Uterus (tissue), 4 donors: ENCODE data around the gene MRPL49. TPM values are rescaled to one million over a fixed set of nuclear protein-coding genes. Genes with fewer than 3 reads are reported as not detected.

Experiments used
- DNase-seq, 2 donors: peaks; one replicate each; pipeline ENCODE4 v3.0.0-alpha.2; 2019 to 2020
- H3K27ac ChIP-seq, 2 donors: fragments of 200-600 bp; sonication (generic); 1 replicate in 1 of 2; 2 replicates in 1 of 2; pipeline ENCODE4 v1.5.1; 2016 to 2018
- H3K27me3 ChIP-seq, 2 donors: fragments of 200-600 bp; sonication (generic); one replicate each; pipeline ENCODE4 v1.5.1; 2018 to 2019; ENCODE audit warnings: control low read depth in 1 of 2
- H3K36me3 ChIP-seq, 2 donors: fragments of 200-600 bp; sonication (generic); one replicate each; pipeline ENCODE4 v1.5.1; 2019; ENCODE audit warnings: control low read depth in 1 of 2
- H3K4me1 ChIP-seq, 2 donors: fragments of 200-600 bp; sonication (generic); one replicate each; pipeline ENCODE4 v1.5.1; 2018 to 2019; ENCODE audit warnings: control low read depth in 1 of 2
- H3K4me3 ChIP-seq, 2 donors: fragments of 200-600 bp; sonication (generic); 1 replicate in 1 of 2; 2 replicates in 1 of 2; pipeline ENCODE4 v1.5.1; 2018 to 2019; ENCODE audit warnings: mild to moderate bottlenecking in 1 of 2
- H3K9me3 ChIP-seq, 2 donors: fragments of 200-600 bp; sonication (generic); one replicate each; pipeline ENCODE4 v1.5.1; 2019; ENCODE audit warnings: control low read depth in 1 of 2
- POLR2A ChIP-seq, 2 donors: fragments of 450-650 bp; IDR thresholded peaks; one replicate each; pipeline ENCODE4 v1.6.1; 2016; ENCODE audit warnings: antibody characterized with exemption in 2 of 2, mild to moderate bottlenecking in 1 of 2, moderate library complexity in 1 of 2
- intact Hi-C: fragments of 100-400 bp; cut with DNase I; formaldehyde crosslinking; loops from one replicate; pipeline ENCODE4 v1.15.1; 2023; ENCODE audit warnings: low total_unique reads
- total RNA-seq, 4 donors: library from RNA; depleted of rRNA in 3 of 4; stranded (reverse); fragments of >200 nt in 3 of 4; gene quantifications; one replicate each; pipeline versions ENCODE4 v1.1.0 to v1.2.4, GENCODE V29; 2014 to 2023
- TF ChIP-seq, protein P1 (sequence below), 4 experiments: fragments of 200-600 bp in 2 of 4; fragments of 450-650 bp in 2 of 4; sonication (generic) in 2 of 4; IDR thresholded peaks; one replicate each; pipeline ENCODE4 v1.5.1; 2016 to 2019; ENCODE audit warnings: antibody characterized with exemption in 4 of 4, mild to moderate bottlenecking in 2 of 4, moderate library complexity in 1 of 4
- donor health status: DM: yes; HTN: yes; CAD: no.

Gene MRPL49
- total RNA-seq, 4 donors from 2014 or later, result 27.6 to 69.2 (median 57.8) TPM

DNA sequence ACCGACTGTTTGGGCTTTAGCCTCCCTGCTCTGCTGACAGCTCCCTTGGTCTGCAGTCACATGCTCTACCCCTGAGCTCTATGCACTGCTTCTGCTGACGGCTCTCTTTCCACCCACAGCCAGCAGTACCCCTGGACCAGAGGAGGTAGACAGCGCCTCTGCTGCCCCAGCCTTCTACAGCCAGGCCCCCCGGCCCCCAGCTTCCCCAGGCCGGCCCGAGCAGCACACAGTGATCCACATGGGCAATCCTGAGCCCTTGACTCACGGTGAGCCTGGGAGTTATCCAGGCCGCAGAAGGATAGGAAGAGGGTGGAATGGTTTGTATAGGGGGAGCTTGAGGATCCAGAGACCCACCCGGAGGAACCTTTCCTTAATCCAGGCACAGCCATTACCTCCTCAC, 35.3 kb upstream of the MRPL49 start:
- DNase-seq, result no peak
- Histone ChIP-seq H3K4me1 (peaks cover 0 to 6% of the 10 kb centered on the region in 2 donors), H3K9me3 (no peaks in the 10 kb centered on the region), H3K27ac (no peak overlapping the region), H3K4me3 (no peak overlapping the region), H3K27me3 (no peaks in the 10 kb centered on the region), H3K36me3 (no peaks in the 10 kb centered on the region)
- intact Hi-C loops, result no loop called here
- TF ChIP-seq, protein P1, sequence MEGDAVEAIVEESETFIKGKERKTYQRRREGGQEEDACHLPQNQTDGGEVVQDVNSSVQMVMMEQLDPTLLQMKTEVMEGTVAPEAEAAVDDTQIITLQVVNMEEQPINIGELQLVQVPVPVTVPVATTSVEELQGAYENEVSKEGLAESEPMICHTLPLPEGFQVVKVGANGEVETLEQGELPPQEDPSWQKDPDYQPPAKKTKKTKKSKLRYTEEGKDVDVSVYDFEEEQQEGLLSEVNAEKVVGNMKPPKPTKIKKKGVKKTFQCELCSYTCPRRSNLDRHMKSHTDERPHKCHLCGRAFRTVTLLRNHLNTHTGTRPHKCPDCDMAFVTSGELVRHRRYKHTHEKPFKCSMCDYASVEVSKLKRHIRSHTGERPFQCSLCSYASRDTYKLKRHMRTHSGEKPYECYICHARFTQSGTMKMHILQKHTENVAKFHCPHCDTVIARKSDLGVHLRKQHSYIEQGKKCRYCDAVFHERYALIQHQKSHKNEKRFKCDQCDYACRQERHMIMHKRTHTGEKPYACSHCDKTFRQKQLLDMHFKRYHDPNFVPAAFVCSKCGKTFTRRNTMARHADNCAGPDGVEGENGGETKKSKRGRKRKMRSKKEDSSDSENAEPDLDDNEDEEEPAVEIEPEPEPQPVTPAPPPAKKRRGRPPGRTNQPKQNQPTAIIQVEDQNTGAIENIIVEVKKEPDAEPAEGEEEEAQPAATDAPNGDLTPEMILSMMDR (IDR thresholded peaks at IDR 0.05), result no peak
- no peak for TF ChIP-seq POLR2A (IDR thresholded peaks at IDR 0.05)

DNA sequence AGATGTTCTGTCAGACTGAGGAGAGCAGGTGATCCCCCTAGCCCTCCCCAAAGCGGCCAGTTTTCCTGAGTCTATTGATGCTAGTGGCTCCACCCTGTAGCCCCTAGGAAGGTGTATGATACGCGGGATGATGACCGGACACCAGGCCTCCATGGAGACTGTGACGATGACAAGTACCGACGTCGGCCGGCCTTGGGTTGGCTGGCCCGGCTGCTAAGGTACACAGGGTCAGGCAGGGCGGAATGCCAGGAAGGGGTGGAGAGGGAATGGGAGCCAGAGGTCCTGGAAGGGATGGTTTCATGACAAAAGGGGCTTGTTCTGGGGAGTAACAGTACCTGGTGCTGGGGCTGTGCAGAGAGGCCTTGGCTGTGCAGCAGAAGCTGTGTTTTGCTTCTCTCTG, 34.9 kb upstream of the MRPL49 start:
- Histone ChIP-seq H3K36me3 (no peaks in the 10 kb centered on the region), H3K27me3 (no peaks in the 10 kb centered on the region), H3K27ac (no peak overlapping the region), H3K4me3 (no peak overlapping the region), H3K9me3 (no peaks in the 10 kb centered on the region), H3K4me1 (peaks cover 0 to 6% of the 10 kb centered on the region in 2 donors)
- DNase-seq, result no peak
- intact Hi-C loops, result no loop called here
- TF ChIP-seq, protein P1 (IDR thresholded peaks at IDR 0.05), result no peak
- TF ChIP-seq POLR2A (IDR thresholded peaks at IDR 0.05), result no peak

DNA sequence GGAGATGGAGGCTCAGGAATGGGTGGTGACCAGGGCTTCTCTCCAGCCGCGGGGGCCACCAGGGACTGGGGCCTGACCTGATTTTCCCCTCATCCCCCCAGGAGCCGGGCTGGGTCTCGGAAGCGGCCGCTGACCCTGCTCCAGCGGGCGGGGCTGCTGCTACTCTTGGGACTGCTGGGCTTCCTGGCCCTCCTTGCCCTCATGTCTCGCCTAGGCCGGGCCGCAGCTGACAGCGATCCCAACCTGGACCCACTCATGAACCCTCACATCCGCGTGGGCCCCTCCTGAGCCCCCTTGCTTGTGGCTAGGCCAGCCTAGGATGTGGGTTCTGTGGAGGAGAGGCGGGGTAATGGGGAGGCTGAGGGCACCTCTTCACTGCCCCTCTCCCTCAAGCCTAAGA, 34.3 kb upstream of the MRPL49 start:
- Histone ChIP-seq H3K4me1 (peaks cover 0 to 6% of the 10 kb centered on the region in 2 donors), H3K36me3 (no peaks in the 10 kb centered on the region), H3K4me3 (no peak overlapping the region), H3K9me3 (no peaks in the 10 kb centered on the region), H3K27ac (no peak overlapping the region), H3K27me3 (no peaks in the 10 kb centered on the region)
- TF ChIP-seq, protein P1 (IDR thresholded peaks at IDR 0.05), result no peak
- TF ChIP-seq POLR2A (IDR thresholded peaks at IDR 0.05), result no peak
- DNase-seq, result no peak
- intact Hi-C loops, result no loop called here

DNA sequence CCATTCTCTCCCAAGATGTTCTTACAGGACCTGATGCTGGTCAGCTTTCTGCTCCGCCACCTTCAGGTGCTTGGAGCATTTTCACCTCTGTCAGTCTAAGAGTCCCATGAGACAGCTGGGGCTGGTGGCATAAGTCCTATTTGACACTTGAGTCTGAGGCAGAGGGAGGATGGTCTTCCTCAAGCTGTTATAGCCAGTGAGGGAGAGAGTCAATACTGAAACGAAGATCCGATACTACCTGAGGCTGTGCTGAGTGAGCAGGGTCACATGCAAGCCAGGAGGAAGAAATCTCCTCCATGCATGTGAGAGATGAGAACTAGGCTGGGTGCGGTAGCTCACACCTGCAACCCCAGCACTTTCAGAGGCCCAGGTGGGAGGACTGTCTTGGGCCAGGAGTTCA, 32.5 kb upstream of the MRPL49 start:
- no peak overlapping the region for H3K27ac ChIP-seq
- no peak for DNase-seq
- no peak overlapping the region for H3K4me3 ChIP-seq
- H3K9me3 ChIP-seq, result no peaks in the 10 kb centered on the region
- no peaks in the 10 kb centered on the region for H3K36me3 ChIP-seq
- peaks cover 0 to 4% of the 10 kb centered on the region in 2 donors for H3K4me1 ChIP-seq
- no peaks in the 10 kb centered on the region for H3K27me3 ChIP-seq
- intact Hi-C loops, result no loop called here
- TF ChIP-seq, protein P1 (IDR thresholded peaks at IDR 0.05), result no peak
- TF ChIP-seq POLR2A (IDR thresholded peaks at IDR 0.05), result no peak

DNA sequence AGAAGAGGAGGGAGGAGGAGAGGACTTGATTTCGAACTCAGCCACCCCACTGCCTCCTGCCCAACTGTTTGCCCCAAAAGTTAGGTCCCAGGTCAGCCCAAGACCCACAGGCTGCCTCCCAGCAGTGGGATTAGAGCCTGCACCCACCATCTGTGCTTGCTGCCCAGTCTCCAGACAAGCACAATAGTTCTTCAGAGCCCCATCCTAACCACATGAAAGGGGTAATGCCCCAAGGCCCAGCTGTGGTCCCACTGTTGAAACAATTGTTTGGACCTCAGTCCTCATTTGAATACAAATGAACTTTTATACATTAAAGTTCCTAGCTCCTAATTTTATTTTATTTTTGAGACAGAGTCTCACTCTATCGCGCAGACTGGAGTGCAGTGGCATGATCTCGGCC, 31.5 kb upstream of the MRPL49 start:
- Histone ChIP-seq H3K4me3 (no peak overlapping the region), H3K36me3 (no peaks in the 10 kb centered on the region), H3K27ac (no peak overlapping the region), H3K27me3 (no peaks in the 10 kb centered on the region), H3K4me1 (no peaks in the 10 kb centered on the region), H3K9me3 (no peaks in the 10 kb centered on the region)
- intact Hi-C loops, result no loop called here
- TF ChIP-seq, protein P1 (IDR thresholded peaks at IDR 0.05), result no peak
- TF ChIP-seq POLR2A (IDR thresholded peaks at IDR 0.05), result no peak
- DNase-seq, result no peak
